ENCODE data around the gene SLFN5.

Gene SLFN5

GRCh38 chr17:35243561-35244340, 879 bp downstream of the SLFN5 start:
- TF ChIP-seq CTCF (IDR thresholded peaks at IDR 0.05; ENCODE audit: unreplicated experiment in 3 of 3): no peak
- Mint-ChIP-seq H3K27ac (peak overlapping the region; percentile 94 to 98 (median 96)), H3K27me3 (ENCODE audit: low read depth) (no peaks in the 10 kb centered on the region), H3K4me1 (peaks cover 35% of the 10 kb centered on the region), H3K4me3 (peak overlapping the region; percentile 96 to 99 (median 96)), H3K9me3 (no peaks in the 10 kb centered on the region), H3K36me3 (ENCODE audit: low read depth) (peaks cover 16% of the 10 kb centered on the region)

GRCh38 chr17:35244341-35245195, 1.7 kb downstream of the SLFN5 start:
- Mint-ChIP-seq H3K36me3 (ENCODE audit: low read depth) (peaks cover 21% of the 10 kb centered on the region), H3K4me1 (peaks cover 35% of the 10 kb centered on the region), H3K27ac (peak overlapping the region; percentile 94 to 98 (median 96)), H3K4me3 (peak overlapping the region; percentile 96 to 99 (median 96)), H3K9me3 (no peaks in the 10 kb centered on the region), H3K27me3 (ENCODE audit: low read depth) (no peaks in the 10 kb centered on the region)
- no peak for TF ChIP-seq CTCF (IDR thresholded peaks at IDR 0.05; ENCODE audit: unreplicated experiment in 3 of 3)

- Mint-ChIP-seq H3K9me3 (no peaks in the 10 kb centered on the region), H3K27ac (peak overlapping the region in 2 of 3 experiments; percentile 96 to 98), H3K4me1 (peaks cover 30% of the 10 kb centered on the region), H3K36me3 (ENCODE audit: low read depth) (peaks cover 26% of the 10 kb centered on the region), H3K4me3 (peak overlapping the region; percentile 96 to 99 (median 96)), H3K27me3 (ENCODE audit: low read depth) (no peaks in the 10 kb centered on the region)
- TF ChIP-seq CTCF (IDR thresholded peaks at IDR 0.05; ENCODE audit: unreplicated experiment in 3 of 3): no peak
These were observed 2.3 kb downstream of the SLFN5 start for GRCh38 chr17:35245196-35245486.

GRCh38 chr17:35252651-35253050, 9.8 kb downstream of the SLFN5 start:
- Mint-ChIP-seq H3K4me1 (peaks cover 21% of the 10 kb centered on the region), H3K27ac (no peak overlapping the region), H3K27me3 (ENCODE audit: low read depth) (no peaks in the 10 kb centered on the region), H3K9me3 (no peaks in the 10 kb centered on the region), H3K4me3 (no peak overlapping the region), H3K36me3 (ENCODE audit: low read depth) (peaks cover 23% of the 10 kb centered on the region)
- no peak for TF ChIP-seq CTCF (IDR thresholded peaks at IDR 0.05; ENCODE audit: unreplicated experiment in 3 of 3)

- TF ChIP-seq CTCF (IDR thresholded peaks at IDR 0.05; ENCODE audit: unreplicated experiment in 3 of 3): no peak
- peaks cover 27% of the 10 kb centered on the region for H3K4me1 Mint-ChIP-seq
- peaks cover 26% of the 10 kb centered on the region for H3K36me3 Mint-ChIP-seq (ENCODE audit: low read depth)
- H3K9me3 Mint-ChIP-seq: no peaks in the 10 kb centered on the region
- peak overlapping the region; percentile 30 to 45 (median 40) for H3K27ac Mint-ChIP-seq
- no peaks in the 10 kb centered on the region for H3K27me3 Mint-ChIP-seq (ENCODE audit: low read depth)
- H3K4me3 Mint-ChIP-seq: no peak overlapping the region
These were observed 11.4 kb downstream of the SLFN5 start for GRCh38 chr17:35254107-35254773.
